Measurements from ENCODE around the gene ASB1.

ASB1 gene

DNA sequence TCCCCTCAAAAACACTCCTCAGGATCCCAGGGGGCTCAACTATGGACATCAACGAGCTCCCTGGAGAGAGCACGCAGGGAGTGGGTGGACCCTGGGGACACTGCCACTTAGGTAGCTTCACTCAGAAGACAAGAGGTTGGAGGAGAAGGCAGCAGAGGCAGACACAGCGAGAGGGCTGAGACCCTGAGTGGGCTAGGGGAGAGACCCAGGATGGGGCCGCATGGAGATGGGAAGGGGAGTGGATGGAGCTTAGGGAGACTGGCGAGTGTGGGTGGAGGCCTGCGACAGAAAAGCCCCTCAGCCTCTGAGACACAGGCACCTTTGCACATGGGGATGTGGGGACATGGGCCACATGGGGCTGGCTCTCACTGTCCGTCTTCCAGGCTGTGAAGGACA lies 70.9 kb downstream of the ASB1 start:
- TF ChIP-seq, protein P1, sequence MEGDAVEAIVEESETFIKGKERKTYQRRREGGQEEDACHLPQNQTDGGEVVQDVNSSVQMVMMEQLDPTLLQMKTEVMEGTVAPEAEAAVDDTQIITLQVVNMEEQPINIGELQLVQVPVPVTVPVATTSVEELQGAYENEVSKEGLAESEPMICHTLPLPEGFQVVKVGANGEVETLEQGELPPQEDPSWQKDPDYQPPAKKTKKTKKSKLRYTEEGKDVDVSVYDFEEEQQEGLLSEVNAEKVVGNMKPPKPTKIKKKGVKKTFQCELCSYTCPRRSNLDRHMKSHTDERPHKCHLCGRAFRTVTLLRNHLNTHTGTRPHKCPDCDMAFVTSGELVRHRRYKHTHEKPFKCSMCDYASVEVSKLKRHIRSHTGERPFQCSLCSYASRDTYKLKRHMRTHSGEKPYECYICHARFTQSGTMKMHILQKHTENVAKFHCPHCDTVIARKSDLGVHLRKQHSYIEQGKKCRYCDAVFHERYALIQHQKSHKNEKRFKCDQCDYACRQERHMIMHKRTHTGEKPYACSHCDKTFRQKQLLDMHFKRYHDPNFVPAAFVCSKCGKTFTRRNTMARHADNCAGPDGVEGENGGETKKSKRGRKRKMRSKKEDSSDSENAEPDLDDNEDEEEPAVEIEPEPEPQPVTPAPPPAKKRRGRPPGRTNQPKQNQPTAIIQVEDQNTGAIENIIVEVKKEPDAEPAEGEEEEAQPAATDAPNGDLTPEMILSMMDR (conservative IDR thresholded peaks at IDR 0.05; ENCODE audit: low read depth, low read length), result no peak

DNA sequence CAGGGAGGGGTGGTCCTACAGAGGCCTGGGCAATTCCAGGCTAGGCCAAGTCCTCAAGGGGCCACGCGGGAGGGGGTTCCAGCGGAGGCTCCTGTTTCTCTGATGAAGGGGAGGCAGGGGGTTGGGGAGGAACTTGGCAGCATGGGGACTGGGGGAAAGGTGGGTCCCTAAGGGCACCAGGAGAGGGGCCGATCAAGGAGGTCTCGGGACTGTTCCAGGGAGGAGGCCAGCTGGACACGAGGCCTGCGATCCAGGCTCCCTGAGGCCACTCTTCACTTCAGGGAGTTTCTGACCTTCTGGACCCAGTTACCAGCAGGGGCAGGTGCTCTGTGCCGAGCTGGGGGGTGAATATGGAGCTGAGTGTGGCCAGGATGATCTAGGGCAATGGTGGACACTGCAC lies 71.5 kb downstream of the ASB1 start:
- DNase-seq (ENCODE audit: low read depth), result no peak
- no peak overlapping the region for H3K4me3 ChIP-seq (ENCODE audit: low read depth, low read length)
- TF ChIP-seq, protein P1 (conservative IDR thresholded peaks at IDR 0.05; ENCODE audit: low read depth, low read length), result no peak

More for the DNA sequence above, 70.9 kb downstream of the ASB1 start:
- no peak for DNase-seq (ENCODE audit: low read depth)
- H3K4me3 ChIP-seq (ENCODE audit: low read depth, low read length), result no peak overlapping the region

DNA sequence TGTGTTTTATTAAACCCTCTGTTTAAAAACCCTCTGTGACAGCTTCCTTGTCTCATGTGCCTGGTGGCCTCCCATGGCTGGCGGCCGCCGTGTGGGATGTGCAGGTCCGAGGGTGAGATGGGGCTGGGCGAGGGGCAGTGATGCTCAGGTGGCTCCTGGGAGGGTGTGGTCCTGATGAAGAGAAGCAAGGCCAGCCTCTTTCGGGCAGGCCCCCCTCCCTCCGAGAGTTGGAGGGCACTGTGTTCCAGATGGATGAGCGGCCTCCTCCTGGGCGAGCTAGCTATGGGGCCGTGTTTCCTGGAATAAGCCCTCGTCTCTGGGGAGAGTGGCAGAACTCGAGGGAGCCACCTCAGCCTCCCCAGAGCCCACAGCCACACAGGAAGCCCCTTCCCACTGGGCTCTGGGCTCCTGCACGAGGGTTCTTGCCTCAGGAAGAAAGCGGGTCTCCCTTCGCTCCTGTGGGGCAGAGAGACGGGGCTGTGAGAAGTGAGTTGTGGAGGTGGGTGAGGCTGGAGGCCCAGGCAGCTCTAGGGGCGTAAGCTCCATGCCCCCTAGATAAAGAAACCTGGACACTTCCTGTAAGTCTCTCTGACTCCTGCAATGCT lies 72.1 kb downstream of the ASB1 start:
- no peak for DNase-seq (ENCODE audit: low read depth)
- TF ChIP-seq, protein P1 (conservative IDR thresholded peaks at IDR 0.05; ENCODE audit: low read depth, low read length), result no peak
- no peak overlapping the region for H3K4me3 ChIP-seq (ENCODE audit: low read depth, low read length)

DNA sequence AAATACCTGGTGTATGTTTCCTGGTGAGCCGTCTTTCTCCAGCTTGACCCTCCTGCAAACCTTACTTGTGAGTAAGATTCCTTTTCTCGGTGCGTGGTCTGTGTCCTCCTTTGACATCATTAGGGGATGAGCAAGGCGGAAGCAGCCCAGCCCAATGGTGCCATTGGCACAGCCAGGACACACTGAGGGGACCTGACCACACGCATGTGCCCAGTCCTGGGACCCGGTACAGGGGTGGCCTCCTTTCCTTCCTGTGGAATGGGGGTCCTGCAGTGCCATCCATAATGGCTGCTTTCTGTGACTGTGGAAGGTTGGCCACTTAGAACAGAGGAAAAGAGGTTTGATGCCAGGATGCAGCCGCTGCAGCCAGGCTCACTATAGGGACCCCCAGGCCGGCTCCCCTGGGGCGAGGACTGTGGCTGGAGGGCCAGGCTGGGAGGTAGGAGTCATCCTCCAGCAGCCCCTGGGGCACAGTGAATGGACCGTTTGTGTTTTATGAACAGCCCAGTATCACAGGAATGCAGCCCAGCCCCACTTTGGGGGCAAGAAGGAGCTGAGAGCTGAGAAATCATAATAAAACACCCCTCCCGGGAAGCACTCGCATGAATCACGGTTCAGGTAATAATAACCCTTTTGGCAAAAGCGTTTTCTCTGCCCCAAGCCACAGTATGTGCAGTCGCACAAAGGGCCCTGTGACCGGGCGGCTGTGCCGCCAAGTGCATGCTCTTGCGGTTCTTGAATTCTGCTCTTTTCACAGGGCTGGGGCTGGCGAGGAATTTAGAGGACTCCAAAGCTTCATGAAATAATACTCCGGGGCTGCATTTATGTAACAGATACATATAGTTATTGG lies 73.2 kb downstream of the ASB1 start:
- H3K4me3 ChIP-seq (ENCODE audit: low read depth, low read length), result no peak overlapping the region
- no peak for DNase-seq (ENCODE audit: low read depth)
- TF ChIP-seq, protein P1 (conservative IDR thresholded peaks at IDR 0.05; ENCODE audit: low read depth, low read length), result no peak

DNA sequence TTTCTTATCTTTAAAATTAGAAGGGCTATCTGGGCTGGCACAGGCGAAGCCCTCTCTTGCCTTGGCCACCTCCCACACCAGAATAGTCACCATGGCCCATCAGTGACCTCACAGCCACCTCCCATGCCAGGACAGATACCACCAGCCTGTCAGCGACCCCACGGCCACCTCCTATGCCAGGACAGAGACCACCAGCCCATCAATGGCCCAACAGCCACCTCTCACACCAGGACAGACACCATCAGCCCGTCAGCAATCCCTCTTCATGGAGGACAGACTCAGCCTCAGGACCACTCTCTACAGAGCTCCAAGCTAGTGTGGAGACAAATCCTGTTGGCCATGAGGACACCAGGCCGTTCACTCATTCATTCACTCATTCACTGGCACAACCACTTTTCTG lies 74.6 kb downstream of the ASB1 start:
- no peak for DNase-seq (ENCODE audit: low read depth)
- H3K4me3 ChIP-seq (ENCODE audit: low read depth, low read length), result no peak overlapping the region
- TF ChIP-seq, protein P1 (conservative IDR thresholded peaks at IDR 0.05; ENCODE audit: low read depth, low read length), result no peak

Data from choroid plexus epithelial cell (primary cell).